HG03565 (cell line): Measurements from ENCODE around the gene PAK4.
"Not testable (repeated sequence)": the region's sequence is repeated elsewhere in the genome, so short reads cannot be mapped to it uniquely, and the experiment has no call there.

Experiments used
- ATAC-seq: cut with Tn5 transposase; IDR thresholded peaks from one replicate; pipeline ENCODE4 v1.9.1; 2021; ENCODE audit warnings: mild to moderate bottlenecking, moderate library complexity; ENCODE audit not compliant: unreplicated experiment

Gene PAK4

DNA sequence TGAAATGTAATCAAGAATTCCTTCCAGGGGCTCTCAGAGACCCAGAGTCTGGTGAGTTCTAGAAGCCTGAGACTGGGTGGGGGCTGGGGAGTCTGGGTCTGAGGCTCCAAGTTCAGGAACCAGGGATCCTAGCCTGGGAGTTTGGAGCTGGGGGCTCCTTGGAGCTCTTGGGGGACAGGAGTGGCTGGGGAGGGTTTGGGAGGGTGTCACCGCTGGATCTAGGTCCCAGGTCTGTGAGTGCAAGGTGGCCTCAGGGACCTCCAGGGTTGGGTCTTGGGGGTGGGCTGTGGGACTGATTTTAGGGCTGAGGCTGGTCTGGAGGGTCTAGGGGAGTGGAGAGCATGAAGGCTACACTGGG, 77.4 kb downstream of the PAK4 start:
- no peak for ATAC-seq

DNA sequence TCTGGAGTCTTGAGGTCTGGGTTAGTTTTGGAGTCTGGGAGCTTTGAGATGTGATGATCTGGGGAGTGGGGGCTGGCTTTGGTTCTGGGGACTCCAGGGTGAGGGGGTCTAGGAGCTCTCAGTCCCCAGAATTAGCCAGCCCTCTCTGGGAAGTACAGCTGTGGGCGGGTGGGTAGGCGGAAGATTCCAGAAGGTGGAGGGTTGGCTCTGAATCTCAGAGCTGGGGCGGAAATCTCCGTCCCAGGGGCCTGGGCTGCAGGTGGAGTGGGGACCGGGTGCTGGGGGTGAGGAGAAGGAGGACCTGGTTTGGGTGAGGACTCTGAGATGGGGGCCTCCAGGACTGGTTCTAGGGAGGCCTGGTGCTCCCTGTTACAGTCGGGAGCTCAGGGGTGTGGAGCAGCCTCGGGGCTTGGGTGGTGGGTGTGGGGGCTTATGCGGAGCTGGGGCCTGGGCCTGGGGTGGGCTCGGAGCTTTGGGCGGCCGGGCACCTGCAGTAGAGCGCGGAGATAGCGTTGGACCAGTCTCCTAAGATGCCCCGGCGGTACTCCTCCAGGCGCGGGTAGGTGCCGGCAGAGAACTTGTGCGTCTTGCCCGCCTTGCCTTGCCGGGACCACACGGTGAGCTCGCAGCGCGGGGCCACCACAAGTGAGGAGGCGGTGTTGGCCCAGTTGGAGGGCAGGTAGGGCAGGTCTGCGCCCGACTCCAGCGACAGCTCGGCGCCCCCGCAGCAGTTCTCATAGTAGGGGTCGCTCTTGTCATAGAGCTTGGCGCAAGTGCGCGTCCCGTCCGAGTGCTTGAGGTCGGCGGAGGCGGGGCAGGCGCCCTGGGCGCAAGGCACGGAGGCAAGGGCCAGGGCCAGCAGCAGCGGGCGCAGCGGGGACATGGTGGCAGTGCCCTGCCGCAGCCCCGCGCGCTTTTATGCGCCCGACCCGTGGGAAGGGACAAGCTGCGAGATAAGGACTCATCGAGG, 78.1 kb downstream of the PAK4 start, which contains the start of gene SYCN:
SYCN (minus strand) TSS at position 892 of the 970 bp plus-strand sequence; CDS start at position 883, 9 bp downstream.
- ATAC-seq: no peak

DNA sequence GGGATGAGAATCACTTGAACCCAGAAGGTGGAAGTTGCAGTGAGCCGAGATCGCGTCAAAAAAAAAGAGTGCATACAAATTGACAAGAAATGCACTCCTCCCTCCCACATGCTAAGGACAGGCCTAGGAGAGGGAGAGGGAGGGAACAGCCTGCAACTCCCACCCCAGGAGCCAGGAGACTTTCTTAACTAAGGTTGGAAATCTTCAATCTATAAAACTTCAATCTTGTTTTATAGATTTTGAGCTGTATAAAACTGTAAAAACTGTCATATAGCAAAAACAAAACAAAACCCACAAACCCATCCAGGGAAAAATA, 79.8 kb downstream of the PAK4 start:
- no peak for ATAC-seq

DNA sequence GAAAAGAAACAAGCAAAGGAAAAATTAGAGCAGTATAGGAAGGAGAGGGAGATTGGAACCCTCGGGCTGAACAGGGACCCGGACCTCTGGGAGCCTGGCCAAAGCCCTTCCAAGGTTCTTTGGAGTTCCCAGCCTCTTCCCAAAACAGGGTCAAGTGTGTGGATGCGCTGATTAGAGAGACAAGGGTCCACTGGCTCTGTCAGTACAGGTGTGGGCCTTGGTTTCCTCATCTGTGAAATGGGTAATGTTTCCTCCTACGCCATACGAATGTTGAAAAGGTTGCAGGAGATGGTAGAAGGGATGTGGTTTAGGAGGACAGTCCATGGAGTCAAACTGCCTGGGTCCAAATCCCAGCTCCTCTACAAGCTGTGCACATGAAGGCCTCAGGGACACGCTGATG, 80.5 kb downstream of the PAK4 start:
- ATAC-seq: no peak

DNA sequence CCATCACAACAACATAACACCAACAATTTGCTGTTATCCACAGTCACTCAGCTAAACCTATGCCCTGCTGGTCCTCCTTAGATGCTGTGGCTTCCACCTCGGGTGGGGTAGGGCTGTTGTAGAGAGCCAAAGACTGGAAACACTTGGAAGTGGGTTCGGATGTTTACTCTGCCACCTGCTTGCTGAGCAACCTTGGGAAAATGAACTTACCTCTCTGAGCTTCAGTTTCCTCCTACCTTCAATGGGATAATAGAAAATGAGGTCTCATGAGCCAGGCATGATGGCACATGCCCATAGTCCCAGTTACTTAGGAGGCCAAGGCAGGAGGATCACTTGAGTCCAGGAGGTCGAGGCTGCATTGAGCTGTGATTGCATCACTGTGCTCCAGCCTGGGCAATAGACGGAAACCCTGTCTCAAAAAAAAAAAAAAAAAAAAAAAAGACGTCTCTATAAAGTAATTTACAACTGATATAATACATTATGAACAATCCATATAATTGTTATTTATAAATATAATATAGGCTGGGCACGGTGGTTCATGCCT, 81.8 kb downstream of the PAK4 start:
- no peak for ATAC-seq

DNA sequence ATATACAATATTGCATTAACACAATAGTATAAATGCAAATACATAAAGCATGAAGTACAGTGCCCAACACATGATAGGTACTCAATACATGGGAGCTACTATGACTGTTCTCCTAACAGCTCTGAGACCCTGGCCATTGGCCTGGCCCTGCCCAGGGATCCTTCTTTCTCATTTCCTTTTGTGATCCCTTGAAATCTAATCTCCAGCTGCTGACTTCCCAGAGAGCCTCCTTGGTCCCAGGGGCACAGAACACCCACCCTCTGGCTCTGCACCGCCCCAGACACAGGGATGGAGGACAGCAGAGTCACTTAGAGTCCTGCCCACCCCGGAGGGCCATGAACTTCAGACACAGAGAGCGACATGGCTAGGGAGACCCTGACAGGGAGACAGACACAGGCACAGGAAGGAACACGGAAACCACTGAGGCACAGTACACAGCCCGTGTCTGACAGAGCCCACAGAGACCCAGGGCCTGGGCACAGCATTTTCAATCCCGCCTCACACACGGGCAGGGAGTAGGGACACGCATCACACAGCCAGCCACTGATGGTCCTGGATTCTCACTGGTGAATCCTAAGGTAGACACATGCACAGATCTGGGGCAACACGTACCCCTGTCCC, 82.7 kb downstream of the PAK4 start:
- ATAC-seq: no peak

DNA sequence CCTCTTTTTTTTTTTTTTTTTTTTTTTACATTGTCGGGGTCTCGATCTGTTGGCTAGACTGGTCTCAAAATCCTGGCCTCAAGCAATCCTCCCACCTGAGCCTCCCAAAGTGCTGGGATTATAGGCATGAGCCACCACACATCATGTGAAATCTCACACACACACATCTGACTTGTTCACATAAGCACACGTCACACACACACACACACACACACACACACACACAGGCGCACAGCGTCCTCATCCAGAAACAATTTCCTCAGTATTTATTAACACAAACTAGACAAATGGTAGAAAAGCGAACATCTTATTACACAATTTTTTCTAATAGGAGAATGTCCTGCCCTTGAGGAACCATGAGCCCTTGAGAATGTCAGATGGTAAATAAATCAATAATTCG, 83.6 kb downstream of the PAK4 start:
- no peak for ATAC-seq

DNA sequence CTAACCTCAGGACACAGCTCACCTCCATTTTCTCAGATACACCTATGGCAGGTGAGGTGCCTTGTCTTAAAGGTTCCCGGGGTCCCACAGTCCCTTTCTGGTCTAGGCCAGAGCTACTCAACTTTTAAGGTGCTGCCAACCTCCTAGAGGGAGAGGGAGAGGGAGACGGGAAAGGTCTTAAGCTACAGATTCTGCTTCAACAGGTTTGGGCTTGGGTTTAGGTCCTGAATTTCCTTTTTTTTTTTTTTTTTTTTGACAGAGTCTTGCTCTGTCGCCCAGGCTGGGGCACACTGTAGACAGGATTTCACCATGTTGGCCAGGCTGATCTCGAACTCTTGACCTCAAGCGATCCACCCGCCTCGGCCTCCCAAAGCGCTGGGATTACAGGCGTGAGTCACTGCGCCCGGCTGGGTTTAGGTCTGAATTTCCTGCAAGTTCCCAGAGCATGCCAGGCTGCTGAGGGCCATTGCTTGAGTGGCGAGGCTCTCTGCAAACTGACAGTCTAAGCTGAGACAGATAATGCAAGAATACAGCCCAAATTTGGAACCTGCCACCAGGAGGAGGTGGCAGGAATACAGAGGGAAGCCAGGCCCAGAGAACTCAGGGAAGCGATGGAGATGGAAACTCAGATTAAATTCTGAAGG, 86.3 kb downstream of the PAK4 start:
- no peak for ATAC-seq

DNA sequence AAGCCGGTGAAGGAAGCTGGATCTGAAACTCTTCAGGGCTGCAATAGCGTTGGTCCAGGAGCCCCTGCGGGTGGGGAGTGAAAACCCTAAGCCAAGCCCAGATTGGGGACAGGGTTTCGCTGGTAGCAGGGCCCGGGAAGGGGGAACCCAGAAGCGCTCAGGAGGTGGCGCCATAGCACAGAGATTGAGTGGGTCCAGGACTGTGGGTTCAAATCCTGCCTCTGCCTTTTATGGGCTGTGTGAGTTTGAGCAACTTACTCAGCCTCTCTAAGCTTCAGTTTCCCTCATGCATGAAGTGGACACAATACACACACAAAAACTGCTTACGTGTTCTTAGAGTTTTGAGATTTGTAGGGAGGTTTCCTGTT, 86.8 kb downstream of the PAK4 start:
- no peak for ATAC-seq

DNA sequence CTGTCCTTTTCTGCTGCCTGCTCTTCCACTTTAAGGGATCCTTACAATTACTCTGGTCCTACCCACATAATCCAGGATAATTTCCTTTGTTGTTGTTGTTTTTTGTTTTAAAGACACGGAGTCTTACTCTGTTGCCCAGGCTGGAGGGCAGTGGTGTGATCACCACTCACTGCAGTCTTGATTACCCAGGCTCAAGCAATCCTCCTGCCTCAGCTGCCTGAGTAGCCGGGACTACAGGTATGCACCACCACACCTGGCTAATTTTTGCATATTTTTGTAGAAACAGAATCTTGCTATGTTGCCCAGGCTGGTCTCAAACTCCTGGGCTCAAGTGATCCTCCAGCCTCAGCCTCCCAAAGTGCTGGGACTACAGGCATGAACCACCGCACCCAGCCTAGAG, 89.7 kb downstream of the PAK4 start:
- ATAC-seq: not testable (repeated sequence)

DNA sequence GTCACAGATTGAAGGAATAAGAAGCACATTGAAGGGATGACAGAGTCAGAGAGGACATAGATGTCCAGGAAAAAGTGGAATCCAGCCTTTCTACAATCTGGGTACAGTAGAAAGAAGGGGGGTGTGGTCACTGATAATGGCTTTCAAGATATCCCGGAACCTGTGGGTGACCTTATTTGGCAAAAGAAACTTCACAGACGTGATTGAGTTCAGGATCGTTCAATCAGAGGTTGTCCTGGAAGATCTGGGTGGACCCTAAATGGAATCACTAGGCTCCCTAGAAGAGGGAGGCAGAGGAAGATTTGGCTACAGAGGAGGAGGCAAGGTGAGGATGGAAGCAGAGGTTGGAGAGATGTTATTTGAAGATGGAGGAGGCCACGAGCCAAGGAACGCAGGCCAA, 91.5 kb downstream of the PAK4 start:
- no peak for ATAC-seq

DNA sequence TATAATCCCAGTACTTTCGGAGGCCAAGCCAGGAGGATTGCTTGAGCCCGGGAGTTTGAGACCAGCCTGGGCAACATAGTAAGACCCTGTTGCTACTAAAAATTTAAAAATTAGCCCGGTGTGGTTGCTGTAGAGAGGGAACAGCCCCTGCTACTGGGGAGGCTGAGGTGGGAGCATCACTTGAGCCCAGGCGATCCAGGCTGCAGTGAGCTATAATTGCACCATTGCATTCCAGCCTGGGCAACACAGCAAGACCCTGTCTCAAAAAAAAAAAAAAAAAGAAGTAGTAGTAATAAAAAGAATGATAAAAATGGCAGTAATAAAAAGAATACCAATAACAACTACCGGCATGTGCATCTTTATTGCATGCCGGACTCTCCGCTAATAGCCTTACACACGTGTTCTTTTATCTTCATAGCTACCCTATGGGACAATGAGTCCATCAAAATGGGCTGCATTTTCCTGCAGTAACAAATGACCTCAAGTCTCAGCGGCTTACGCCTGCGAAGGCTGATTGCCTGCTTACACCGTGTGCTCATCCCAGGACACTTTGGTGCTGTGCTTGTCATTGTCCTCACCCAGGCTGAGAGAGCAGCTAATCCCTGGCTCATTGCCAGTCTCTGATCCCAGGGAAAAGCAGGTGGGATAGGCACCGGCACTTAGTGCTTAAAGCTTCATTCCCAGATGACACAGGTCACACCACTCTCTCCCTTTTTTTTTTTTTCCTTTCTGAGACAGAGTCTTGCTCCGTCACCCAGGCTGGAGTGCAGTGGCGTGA, 92.8 kb downstream of the PAK4 start:
- no peak for ATAC-seq

DNA sequence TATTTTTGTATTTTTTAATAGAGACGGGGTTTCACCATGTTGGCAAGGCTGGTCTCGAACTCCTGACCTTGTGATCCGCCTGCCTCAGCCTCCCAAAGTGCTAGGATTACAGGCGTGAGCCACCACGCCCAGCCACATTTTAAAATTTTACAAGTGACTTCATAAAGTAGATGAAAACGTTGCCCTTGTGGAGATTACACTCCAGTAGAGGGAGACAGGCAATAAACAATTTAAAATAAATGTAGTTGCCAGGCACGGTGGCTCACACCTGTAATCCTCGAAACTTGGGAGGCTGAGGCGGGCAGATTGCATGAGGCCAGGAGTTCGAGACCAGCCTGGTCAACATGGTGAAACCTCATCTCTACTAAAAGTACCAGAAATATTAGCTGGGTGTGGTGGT, 93.5 kb downstream of the PAK4 start:
- not testable (repeated sequence) for ATAC-seq

DNA sequence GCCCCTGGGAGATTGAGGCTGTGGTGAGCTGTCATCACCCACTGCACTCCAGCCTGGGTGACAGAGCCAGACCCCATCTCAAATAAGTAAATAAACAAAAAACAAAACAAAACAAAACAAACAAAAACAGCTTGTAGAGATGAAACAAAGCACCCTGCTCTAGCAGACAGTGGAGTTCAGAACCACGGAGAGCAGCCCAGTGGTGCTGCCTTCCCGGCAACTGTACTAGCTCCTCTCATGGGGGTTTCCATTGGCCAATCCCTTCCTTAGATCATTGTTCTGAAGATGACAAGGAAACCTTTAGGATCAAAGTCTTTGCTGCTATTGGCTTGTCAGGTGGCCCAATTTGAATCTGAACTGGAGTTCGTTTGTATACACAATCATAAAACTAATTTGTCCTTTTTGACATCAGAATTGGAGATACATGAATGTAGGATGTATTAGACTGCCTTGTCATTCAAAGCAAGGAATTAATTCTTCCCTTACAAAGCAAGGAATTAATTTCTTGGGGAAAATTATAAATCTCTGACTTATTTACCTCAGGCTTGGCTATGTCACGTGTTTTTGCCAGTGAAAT, 98.2 kb downstream of the PAK4 start:
- ATAC-seq: no peak

DNA sequence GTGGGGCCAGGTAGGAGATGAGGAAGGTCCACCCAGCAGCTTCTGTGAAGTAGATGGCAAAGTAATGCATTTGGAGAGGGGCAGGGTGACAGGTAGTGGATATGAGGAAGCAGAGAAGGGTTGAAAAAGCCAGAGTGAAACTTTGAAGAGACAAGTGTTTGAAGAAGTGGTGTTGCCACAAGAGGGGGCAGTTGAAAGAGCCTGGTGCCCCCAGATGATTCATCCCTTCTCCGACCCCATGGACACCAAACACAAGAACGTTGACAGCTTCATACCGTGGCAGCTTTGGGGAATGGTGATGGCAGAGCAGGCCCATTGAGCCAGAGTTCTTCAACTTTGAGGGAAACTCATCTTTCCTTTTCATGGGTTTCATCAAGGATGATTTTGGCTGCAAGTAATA, 99.3 kb downstream of the PAK4 start:
- no peak for ATAC-seq
